Liver (tissue), 3 donors: ENCODE results near the gene LRRFIP2.

Experiments used
- RAD21 ChIP-seq, 2 donors: IDR thresholded peaks; 2 replicates each; pipeline ENCODE4 v1.6.1; 2016; ENCODE audit warnings: antibody characterized with exemption in 2 of 2, mild to moderate bottlenecking in 2 of 2
- SP1 ChIP-seq: IDR thresholded peaks from 2 replicates; pipeline ENCODE4 v1.6.1; 2018; ENCODE audit warnings: antibody characterized with exemption, mild to moderate bottlenecking
- TF ChIP-seq, protein P1 (sequence below): fragments of 150-350 bp; IDR thresholded peaks from 2 replicates; pipeline ENCODE4 v1.5.1; 2017; ENCODE audit warnings: improper control_type of control experiment, low read depth, low read length; ENCODE audit not compliant: missing input control
- TF ChIP-seq, protein P2 (sequence below): IDR thresholded peaks from 2 replicates; pipeline ENCODE4 v1.6.1; 2016; ENCODE audit warnings: antibody characterized with exemption
- TF ChIP-seq, protein P3 (sequence below): IDR thresholded peaks from 2 replicates; pipeline ENCODE4 v1.6.1; 2016; ENCODE audit warnings: antibody characterized with exemption
- donor health status: healthy.
- donor health status: healthy.

DNA sequence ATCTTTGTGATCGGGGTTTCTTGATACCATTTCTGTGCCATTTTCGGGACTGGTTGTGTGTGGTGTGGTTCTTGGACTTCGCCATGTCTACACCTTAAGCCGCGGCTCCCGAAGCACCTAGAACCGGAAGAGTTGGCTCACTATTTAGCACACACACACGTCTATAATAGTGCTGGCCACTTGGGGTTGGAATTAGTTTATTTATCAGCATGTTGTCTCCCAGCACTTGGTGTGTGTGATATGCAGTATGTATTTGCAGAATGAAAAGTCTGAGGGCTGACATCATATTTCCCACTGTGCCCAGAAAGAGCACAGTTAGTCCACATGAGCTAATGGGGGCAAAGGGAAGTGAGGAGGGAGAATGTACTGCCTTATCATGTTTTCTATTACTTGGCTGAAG lies 157.5 kb downstream of the LRRFIP2 start:
- TF ChIP-seq, protein P1, sequence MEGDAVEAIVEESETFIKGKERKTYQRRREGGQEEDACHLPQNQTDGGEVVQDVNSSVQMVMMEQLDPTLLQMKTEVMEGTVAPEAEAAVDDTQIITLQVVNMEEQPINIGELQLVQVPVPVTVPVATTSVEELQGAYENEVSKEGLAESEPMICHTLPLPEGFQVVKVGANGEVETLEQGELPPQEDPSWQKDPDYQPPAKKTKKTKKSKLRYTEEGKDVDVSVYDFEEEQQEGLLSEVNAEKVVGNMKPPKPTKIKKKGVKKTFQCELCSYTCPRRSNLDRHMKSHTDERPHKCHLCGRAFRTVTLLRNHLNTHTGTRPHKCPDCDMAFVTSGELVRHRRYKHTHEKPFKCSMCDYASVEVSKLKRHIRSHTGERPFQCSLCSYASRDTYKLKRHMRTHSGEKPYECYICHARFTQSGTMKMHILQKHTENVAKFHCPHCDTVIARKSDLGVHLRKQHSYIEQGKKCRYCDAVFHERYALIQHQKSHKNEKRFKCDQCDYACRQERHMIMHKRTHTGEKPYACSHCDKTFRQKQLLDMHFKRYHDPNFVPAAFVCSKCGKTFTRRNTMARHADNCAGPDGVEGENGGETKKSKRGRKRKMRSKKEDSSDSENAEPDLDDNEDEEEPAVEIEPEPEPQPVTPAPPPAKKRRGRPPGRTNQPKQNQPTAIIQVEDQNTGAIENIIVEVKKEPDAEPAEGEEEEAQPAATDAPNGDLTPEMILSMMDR = no peak
- TF ChIP-seq SP1 (no peak), RAD21 (IDR thresholded peaks at IDR 0.05) (no peak)
- TF ChIP-seq, protein P2, sequence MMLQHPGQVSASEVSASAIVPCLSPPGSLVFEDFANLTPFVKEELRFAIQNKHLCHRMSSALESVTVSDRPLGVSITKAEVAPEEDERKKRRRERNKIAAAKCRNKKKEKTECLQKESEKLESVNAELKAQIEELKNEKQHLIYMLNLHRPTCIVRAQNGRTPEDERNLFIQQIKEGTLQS = no peak
- TF ChIP-seq, protein P3, sequence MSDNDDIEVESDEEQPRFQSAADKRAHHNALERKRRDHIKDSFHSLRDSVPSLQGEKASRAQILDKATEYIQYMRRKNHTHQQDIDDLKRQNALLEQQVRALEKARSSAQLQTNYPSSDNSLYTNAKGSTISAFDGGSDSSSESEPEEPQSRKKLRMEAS = no peak
